HepG2 (cell line): ENCODE results near the gene MT1F. TPM values are rescaled to one million over a fixed set of nuclear protein-coding genes. Genes with fewer than 3 reads are reported as not detected.

Source experiments
- ATM ChIP-seq: fragments of 450-650 bp; IDR thresholded peaks from 2 replicates; pipeline ENCODE4 v1.7.1; 2017; ENCODE audit warnings: mild to moderate bottlenecking, borderline replicate concordance
- E2F2 ChIP-seq: sonication (generic); formaldehyde crosslinking; IDR thresholded peaks from 2 replicates; pipeline ENCODE4 v1.4.0; 2020; ENCODE audit warnings: missing genetic modification reagents, borderline replicate concordance
- NFAT5 ChIP-seq: sonication (generic); formaldehyde crosslinking; IDR thresholded peaks from 2 replicates; pipeline ENCODE4 v1.4.0; 2020; ENCODE audit warnings: missing genetic modification reagents
- REXO4 ChIP-seq: sonication (generic); formaldehyde crosslinking; IDR thresholded peaks from 2 replicates; pipeline ENCODE4 v1.8.0; 2022; ENCODE audit warnings: missing genetic modification reagents, mild to moderate bottlenecking, borderline replicate concordance
- ZFP36 ChIP-seq: fragments of 150-350 bp; IDR thresholded peaks from 2 replicates; pipeline ENCODE4 v1.6.1; 2018; ENCODE audit warnings: borderline replicate concordance, low read length, low read depth; ENCODE audit not compliant: partially characterized antibody
- ZNF101 ChIP-seq: sonication (generic); formaldehyde crosslinking; IDR thresholded peaks from 2 replicates; pipeline ENCODE4 v1.4.0; 2020; ENCODE audit warnings: mild to moderate bottlenecking, low read depth, missing genetic modification reagents, borderline replicate concordance
- ZNF230 ChIP-seq: sonication (generic); formaldehyde crosslinking; IDR thresholded peaks from 2 replicates; pipeline ENCODE4 v1.4.0; 2020; ENCODE audit warnings: mild to moderate bottlenecking, missing genetic modification reagents
- ZNF34 ChIP-seq: sonication (generic); formaldehyde crosslinking; IDR thresholded peaks from 2 replicates; pipeline ENCODE4 v1.4.0; 2020; ENCODE audit warnings: mild to moderate bottlenecking, missing genetic modification reagents, borderline replicate concordance
- ZNF343 ChIP-seq: sonication (generic); formaldehyde crosslinking; IDR thresholded peaks from 2 replicates; pipeline ENCODE4 v1.4.0; 2020; ENCODE audit warnings: mild to moderate bottlenecking, missing genetic modification reagents
- ZNF441 ChIP-seq: sonication (generic); formaldehyde crosslinking; IDR thresholded peaks from 2 replicates; pipeline ENCODE4 v1.7.0; 2021; ENCODE audit warnings: missing genetic modification reagents, borderline replicate concordance
- ZNF501 ChIP-seq: sonication (generic); formaldehyde crosslinking; IDR thresholded peaks from 2 replicates; pipeline ENCODE4 v1.5.1; 2020; ENCODE audit warnings: mild to moderate bottlenecking, moderate library complexity, missing genetic modification reagents
- ZNF530 ChIP-seq: sonication (generic); formaldehyde crosslinking; IDR thresholded peaks from 2 replicates; pipeline ENCODE4 v1.5.0; 2020; ENCODE audit warnings: low read depth, mild to moderate bottlenecking, missing genetic modification reagents
- ZNF564 ChIP-seq: sonication (generic); formaldehyde crosslinking; IDR thresholded peaks from 2 replicates; pipeline ENCODE4 v1.8.1; 2023; ENCODE audit warnings: mild to moderate bottlenecking, missing genetic modification reagents
- ZNF777 ChIP-seq: sonication (generic); formaldehyde crosslinking; IDR thresholded peaks from 2 replicates; pipeline ENCODE4 v1.4.0; 2020; ENCODE audit warnings: missing genetic modification reagents
- ZNF784 ChIP-seq: sonication (generic); formaldehyde crosslinking; IDR thresholded peaks from 2 replicates; pipeline ENCODE4 v1.5.1; 2020; ENCODE audit warnings: missing genetic modification reagents, mild to moderate bottlenecking, borderline replicate concordance
- ZNF792 ChIP-seq: IDR thresholded peaks from 2 replicates; pipeline ENCODE4 v1.6.1; 2016
- polyA plus RNA-seq, 8 experiments: library from polyadenylated mRNA; depleted of rRNA in 3 of 8; stranded (reverse) in 7 of 8; unstranded in 1 of 8; fragments of >200 nt; fragmentation: Illumina TruSeq in 4 of 8; extraction: Trizol in 4 of 8; gene quantifications; 2 replicates each; pipeline versions ENCODE4 v1.2.1 to v1.2.3, GENCODE V29; 2011 to 2016; ENCODE audit warnings: low read depth in 4 of 8, missing spikeins in 1 of 8, mixed read lengths in 1 of 8; ENCODE audit not compliant: insufficient read depth in 1 of 8
- total RNA-seq, 5 experiments: library from RNA; depleted of rRNA; stranded (reverse); fragments of >200 nt; fragmentation: Illumina TruSeq; extraction: Trizol; gene quantifications; 2 replicates each; pipeline ENCODE4 v1.2.3, GENCODE V29; 2016; ENCODE audit warnings: low read depth in 1 of 5
- TF ChIP-seq, protein P1 (sequence below): sonication (generic); formaldehyde crosslinking; IDR thresholded peaks from 2 replicates; pipeline ENCODE4 v1.5.0; 2020; ENCODE audit warnings: missing genetic modification reagents
- TF ChIP-seq, protein P2 (sequence below): sonication (generic); formaldehyde crosslinking; IDR thresholded peaks from 2 replicates; pipeline ENCODE4 v1.9.0; 2022; ENCODE audit warnings: low read depth, missing genetic modification reagents

The MT1F gene
- total and polyA plus RNA-seq, 2 of the 13 experiments (the other 11 are each of a cell fraction or from before 2014, with no cell fraction given), result 1.9 to 169 TPM

- no peak for TF ChIP-seq NFAT5
- TF ChIP-seq ZNF777, result peak; percentile 84
- 0 out of 2 replicates have a peak, but pooled peaks have one; percentile 16 for TF ChIP-seq ZNF530 (CRISPR knock-in tag)
- no peak for TF ChIP-seq ZNF230
- no peak for TF ChIP-seq ZNF101 (CRISPR knock-in tag)
- 0 out of 2 replicates have a peak, but pooled peaks have one; percentile 28 for TF ChIP-seq ZNF784 (CRISPR knock-in tag)
- TF ChIP-seq ZNF792, result peak; percentile 65
- TF ChIP-seq ATM, result no peak
- TF ChIP-seq ZNF441 (CRISPR knock-in tag), result 0 out of 2 replicates have a peak, but pooled peaks have one; percentile 11
- TF ChIP-seq REXO4 (CRISPR knock-in tag), result no peak
- peak; percentile 35; the same call in 1 of the 2 replicates for TF ChIP-seq ZNF343 (CRISPR knock-in tag)
- TF ChIP-seq, protein P1, sequence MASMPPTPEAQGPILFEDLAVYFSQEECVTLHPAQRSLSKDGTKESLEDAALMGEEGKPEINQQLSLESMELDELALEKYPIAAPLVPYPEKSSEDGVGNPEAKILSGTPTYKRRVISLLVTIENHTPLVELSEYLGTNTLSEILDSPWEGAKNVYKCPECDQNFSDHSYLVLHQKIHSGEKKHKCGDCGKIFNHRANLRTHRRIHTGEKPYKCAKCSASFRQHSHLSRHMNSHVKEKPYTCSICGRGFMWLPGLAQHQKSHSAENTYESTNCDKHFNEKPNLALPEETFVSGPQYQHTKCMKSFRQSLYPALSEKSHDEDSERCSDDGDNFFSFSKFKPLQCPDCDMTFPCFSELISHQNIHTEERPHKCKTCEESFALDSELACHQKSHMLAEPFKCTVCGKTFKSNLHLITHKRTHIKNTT (CRISPR knock-in tag), result no peak
- no peak for TF ChIP-seq E2F2 (CRISPR knock-in tag)
- peak; percentile 18; the same call in 1 of the 2 replicates for TF ChIP-seq ZNF501 (CRISPR knock-in tag)
- TF ChIP-seq, protein P2, sequence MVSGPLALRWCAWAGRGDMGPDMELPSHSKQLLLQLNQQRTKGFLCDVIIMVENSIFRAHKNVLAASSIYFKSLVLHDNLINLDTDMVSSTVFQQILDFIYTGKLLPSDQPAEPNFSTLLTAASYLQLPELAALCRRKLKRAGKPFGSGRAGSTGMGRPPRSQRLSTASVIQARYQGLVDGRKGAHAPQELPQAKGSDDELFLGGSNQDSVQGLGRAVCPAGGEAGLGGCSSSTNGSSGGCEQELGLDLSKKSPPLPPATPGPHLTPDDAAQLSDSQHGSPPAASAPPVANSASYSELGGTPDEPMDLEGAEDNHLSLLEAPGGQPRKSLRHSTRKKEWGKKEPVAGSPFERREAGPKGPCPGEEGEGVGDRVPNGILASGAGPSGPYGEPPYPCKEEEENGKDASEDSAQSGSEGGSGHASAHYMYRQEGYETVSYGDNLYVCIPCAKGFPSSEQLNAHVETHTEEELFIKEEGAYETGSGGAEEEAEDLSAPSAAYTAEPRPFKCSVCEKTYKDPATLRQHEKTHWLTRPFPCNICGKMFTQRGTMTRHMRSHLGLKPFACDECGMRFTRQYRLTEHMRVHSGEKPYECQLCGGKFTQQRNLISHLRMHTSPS (CRISPR knock-in tag), result peak; percentile 30; the same call in 1 of the 2 replicates
- TF ChIP-seq ZNF564, result peak; percentile 15; the same call in 1 of the 2 replicates
- TF ChIP-seq ZFP36, result no peak
- TF ChIP-seq ZNF34 (CRISPR knock-in tag), result no peak
Measured at GRCh38 chr16:56625140-56625942, 32.4 kb upstream of the MT1F start, which contains the start of gene MT1E (continued).
